Fibroblast of pulmonary artery (primary cell): ENCODE measurements around the gene ADAM19.

ENCODE experiments used
- DNase-seq: peaks from one replicate; pipeline ENCODE4 v3.0.0-alpha.2; 2010; ENCODE audit warnings: low read depth
- H3K4me3 ChIP-seq: replicated peaks from 2 replicates; pipeline ENCODE4 v1.5.1; 2011; ENCODE audit warnings: low read depth, mild to moderate bottlenecking, control low read depth, low read length, moderate library complexity
- TF ChIP-seq, protein P1 (sequence below): IDR thresholded peaks from 2 replicates; pipeline ENCODE4 v1.5.1; 2011; ENCODE audit warnings: mild to moderate bottlenecking, control low read depth, low read length, inconsistent platforms; ENCODE audit errors: missing control alignments

Gene ADAM19

GRCh38 chr5:157596487-157596886 lies 20.9 kb upstream of the ADAM19 start:
- TF ChIP-seq, protein P1, sequence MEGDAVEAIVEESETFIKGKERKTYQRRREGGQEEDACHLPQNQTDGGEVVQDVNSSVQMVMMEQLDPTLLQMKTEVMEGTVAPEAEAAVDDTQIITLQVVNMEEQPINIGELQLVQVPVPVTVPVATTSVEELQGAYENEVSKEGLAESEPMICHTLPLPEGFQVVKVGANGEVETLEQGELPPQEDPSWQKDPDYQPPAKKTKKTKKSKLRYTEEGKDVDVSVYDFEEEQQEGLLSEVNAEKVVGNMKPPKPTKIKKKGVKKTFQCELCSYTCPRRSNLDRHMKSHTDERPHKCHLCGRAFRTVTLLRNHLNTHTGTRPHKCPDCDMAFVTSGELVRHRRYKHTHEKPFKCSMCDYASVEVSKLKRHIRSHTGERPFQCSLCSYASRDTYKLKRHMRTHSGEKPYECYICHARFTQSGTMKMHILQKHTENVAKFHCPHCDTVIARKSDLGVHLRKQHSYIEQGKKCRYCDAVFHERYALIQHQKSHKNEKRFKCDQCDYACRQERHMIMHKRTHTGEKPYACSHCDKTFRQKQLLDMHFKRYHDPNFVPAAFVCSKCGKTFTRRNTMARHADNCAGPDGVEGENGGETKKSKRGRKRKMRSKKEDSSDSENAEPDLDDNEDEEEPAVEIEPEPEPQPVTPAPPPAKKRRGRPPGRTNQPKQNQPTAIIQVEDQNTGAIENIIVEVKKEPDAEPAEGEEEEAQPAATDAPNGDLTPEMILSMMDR = no peak
- DNase-seq = no peak
- no peak overlapping the region for H3K4me3 ChIP-seq

DNA sequence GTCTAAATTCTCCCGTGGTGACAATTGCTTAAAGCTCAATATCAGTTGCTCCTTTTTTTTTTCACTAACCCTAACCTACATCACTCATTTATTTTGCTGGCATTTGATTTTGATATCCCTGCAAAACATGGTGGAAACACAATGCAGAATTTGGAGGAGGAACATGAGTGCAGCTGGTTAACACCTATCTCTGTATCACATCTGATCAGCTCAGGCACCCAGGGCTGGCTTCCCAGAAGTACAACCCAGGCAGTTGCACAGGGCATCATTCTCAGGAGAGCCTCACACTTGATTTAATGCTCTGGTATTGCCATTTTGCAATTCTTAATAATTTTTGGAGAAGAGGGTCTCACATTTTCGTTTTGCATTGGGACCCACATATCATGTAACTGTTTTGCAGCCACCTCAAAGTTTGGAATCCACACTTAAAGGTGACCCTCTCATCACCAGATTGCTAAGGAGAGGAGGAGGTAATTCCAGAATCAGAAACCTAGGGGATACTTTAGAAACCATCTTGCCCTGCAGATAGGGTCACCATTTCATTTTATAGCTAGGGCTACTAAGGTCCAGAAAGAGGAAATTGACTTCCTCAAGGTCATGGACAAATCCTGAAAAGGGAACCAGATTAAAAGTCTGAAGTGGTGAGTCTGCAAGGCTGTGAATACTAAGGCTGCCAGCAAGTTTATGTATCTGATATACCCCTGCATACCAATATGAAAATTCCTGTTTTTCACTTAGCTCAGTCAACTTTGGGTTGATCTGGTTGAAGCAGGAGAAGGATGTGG lies 19.3 kb upstream of the ADAM19 start:
- no peak for DNase-seq
- no peak overlapping the region for H3K4me3 ChIP-seq
- TF ChIP-seq, protein P1 = no peak

DNA sequence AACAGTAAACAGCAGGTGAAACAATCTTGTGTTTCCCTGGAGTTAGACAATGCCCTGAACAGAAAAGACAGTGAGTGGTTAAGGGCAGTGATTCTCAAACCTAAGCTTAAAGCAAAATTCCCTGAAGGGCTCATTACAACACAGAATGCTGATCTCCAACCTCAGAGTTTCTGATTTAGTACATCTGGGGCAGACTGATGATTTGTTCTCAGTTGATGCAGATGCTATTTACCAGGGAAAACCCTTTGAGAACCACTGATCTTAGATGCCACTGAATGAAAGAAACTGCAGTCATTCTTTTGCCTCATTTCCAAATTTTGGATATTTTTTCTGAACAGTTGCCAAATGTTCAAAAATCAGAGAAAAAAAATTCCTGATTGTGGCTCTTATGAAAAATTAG lies 18.7 kb upstream of the ADAM19 start:
- TF ChIP-seq, protein P1 = no peak
- no peak overlapping the region for H3K4me3 ChIP-seq
- DNase-seq = no peak

- DNase-seq = no peak
- TF ChIP-seq, protein P1 = no peak
- no peak overlapping the region for H3K4me3 ChIP-seq
Observed at GRCh38 chr5:157593052-157593757, 17.6 kb upstream of the ADAM19 start.

DNA sequence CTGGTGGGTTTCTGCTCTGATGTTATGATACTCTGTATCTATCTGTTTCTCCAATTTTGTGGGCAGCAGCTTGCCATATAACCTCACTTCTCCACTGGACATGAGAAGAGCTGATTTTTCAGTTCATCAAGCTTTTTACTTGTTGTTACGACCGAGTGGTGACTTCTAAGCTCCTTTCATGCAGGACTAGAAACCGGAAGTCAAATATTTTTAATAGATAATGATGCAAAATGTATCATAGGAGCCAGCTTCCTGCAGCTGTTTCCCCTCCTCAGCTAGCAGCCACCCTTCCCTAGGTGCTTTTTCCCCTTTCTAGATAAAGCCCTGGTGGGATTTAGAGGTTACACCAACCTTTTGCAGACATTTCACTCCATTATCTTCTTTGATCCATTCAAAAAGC lies 17.0 kb upstream of the ADAM19 start:
- H3K4me3 ChIP-seq = no peak overlapping the region
- DNase-seq = no peak
- TF ChIP-seq, protein P1 = no peak

DNA sequence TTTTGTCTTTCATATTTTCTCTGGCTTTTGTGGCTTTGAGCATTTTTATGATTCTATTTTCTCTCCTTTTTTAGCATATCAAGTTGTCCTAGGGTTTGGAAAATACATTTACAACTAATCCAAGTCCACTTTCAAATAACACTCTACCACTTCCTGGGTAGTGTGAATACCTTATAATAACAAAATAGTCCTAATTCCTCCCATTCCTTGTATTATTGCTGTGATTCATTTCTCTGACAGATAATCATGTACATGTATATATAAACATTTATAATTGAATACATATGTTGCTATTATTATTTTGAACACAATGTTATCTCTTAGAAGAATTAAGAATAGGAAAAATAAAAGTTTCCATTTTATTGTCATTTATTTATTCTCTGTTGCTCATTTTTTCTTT lies 14.9 kb upstream of the ADAM19 start:
- no peak for DNase-seq

More for the DNA sequence above, 14.9 kb upstream of the ADAM19 start:
- no peak overlapping the region for H3K4me3 ChIP-seq
- TF ChIP-seq, protein P1 = no peak
